ENCODE data around the gene CPSF4L.
A peak's percentile ranks its signal among the peaks of the same experiment; 100 is the strongest.
"Not testable (repeated sequence)": the region's sequence is repeated elsewhere in the genome, so short reads cannot be mapped to it uniquely, and the experiment has no call there.

CPSF4L gene, protein sequence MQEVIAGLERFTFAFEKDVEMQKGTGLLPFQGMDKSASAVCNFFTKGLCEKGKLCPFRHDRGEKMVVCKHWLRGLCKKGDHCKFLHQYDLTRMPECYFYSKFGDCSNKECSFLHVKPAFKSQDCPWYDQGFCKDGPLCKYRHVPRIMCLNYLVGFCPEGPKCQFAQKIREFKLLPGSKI

GRCh38 chr17:73261617-73261951, at the start of gene CPSF4L:
CPSF4L (minus strand) TSS chr17:73261880; CDS start chr17:73261818, 62 bp downstream.
- DNase-seq (ENCODE audit: low spot score): no peak

- DNase-seq (ENCODE audit: low spot score): no peak
These were observed 49.7 kb upstream of the CPSF4L start for GRCh38 chr17:73311428-73311780.

- no peak for DNase-seq (ENCODE audit: low spot score)
These were observed 48.3 kb upstream of the CPSF4L start for GRCh38 chr17:73309727-73310596.

DNA sequence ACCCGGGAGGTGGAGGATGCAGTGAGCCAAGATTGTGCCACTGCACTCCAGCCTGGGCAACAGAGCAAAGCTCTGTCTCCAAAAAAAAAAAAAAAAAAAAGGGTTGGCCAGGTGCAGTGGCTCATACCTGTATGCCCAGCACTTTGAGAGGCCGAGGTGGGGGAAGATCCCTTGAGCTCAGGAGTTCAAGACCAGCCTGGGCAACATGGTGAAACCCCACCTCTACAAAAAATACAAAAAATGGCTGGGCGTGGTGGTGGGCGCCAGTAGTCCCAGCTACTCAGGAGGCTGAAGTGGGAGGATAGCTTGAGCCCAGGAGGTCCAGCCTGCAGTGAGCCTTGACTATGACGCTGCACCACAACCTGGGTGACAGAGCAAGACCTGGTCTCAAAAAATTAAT, 47.3 kb upstream of the CPSF4L start:
- not testable (repeated sequence) for DNase-seq (ENCODE audit: low spot score)

DNA sequence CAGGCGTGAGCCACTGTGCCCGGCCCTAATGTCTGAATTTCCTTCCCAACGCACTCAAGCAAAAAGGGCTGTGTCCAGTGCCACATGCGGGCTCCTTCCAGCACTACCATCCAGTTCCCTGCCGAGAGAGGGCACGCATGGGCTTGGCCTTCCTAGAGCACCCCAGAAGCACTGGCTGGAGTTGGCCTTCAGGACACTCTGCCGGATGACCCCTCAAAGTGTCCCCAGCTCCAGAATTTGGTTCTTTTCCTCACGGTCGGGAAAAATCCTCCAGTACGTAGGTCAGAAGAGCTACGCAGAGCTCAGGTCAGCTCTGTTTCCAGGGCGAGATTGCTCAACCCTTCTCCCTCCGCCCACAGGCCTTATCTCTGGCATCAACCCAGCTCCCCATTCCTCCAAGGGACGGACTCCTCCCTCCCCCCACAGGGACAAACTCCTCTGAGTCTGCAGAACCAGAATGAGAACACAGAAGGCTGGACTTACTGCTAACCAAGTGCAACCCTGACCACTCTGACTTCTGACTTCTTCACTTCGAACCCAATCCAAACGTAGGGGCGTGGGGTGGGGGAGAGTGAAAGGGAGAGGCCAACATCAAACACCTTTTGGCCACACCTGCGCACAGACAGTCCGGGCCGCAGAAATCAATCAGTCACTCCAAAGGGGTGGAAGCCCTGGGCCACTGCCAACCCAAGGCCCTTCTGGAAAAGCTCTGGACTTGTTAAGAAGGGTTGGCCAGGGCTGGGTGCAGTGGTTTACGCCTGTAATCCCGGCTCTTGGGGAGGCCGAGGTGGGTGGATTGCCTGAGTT, 46.5 kb upstream of the CPSF4L start:
- no peak for DNase-seq (ENCODE audit: low spot score)

GRCh38 chr17:73307130-73307529, 45.5 kb upstream of the CPSF4L start:
- DNase-seq (ENCODE audit: low spot score): no peak

GRCh38 chr17:73305845-73306836, 44.5 kb upstream of the CPSF4L start:
- DNase-seq (ENCODE audit: low spot score): no peak

- DNase-seq (ENCODE audit: low spot score): no peak
These were observed 43.5 kb upstream of the CPSF4L start for GRCh38 chr17:73304971-73305812.

DNA sequence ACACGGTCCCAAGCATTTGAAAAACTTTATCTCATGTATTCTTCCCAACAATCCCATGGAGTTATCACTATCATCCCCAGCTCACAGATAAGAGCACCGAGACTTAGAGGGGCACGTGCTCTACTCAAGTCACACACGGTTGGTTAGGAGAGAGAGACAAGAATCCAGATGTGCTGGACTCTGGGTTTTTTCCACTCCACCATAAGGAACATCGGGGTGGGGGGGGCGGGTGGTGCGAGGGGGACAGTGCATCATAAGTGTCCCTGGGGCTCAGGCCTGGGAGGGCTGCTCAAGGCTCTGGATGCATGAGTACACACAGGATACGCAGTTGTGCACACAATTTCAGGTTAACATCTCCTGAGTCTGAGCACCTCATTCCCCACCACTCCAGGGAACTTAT, 42.8 kb upstream of the CPSF4L start:
- DNase-seq (ENCODE audit: low spot score): no peak

DNA sequence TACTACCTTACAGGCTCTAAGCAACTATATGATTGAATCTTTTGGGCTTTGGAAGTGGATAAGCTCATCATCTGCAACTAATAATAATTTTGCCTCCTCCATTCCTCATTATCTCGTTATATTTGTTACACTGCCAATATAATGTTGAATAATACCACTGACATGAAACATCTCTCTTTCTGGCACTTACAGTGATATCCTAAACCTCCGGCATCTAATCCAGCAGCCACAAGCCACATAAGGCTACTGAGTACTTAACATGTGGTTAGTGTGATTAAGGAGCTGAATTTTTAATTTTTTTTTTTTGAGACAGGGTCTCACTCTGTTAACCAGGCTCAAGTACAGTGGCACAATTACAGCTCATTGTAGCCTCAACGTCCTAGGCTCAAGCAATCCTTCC, 40.5 kb upstream of the CPSF4L start:
- DNase-seq (ENCODE audit: low spot score): no peak

DNA sequence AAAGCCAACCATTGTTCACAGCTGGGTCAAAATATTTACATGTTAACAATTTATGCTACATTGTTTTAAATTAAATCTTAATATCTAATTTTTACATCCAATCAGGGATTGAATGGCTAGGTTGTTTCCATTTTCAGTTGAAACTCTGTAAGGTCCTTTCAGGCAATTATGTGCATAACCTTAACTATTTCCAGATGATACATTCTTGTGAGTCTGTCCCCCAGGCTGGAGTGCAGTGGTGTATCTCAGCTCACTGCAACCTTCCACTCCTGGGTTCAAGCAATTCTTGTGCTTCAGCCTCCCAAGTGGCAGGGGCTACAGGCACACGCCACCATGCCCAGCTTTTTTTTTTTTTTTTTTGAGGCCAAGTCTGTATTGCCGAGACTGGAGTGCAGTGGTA, 39.7 kb upstream of the CPSF4L start:
- DNase-seq (ENCODE audit: low spot score): no peak

GRCh38 chr17:73300392-73300791, 38.7 kb upstream of the CPSF4L start:
- no peak for DNase-seq (ENCODE audit: low spot score)

DNA sequence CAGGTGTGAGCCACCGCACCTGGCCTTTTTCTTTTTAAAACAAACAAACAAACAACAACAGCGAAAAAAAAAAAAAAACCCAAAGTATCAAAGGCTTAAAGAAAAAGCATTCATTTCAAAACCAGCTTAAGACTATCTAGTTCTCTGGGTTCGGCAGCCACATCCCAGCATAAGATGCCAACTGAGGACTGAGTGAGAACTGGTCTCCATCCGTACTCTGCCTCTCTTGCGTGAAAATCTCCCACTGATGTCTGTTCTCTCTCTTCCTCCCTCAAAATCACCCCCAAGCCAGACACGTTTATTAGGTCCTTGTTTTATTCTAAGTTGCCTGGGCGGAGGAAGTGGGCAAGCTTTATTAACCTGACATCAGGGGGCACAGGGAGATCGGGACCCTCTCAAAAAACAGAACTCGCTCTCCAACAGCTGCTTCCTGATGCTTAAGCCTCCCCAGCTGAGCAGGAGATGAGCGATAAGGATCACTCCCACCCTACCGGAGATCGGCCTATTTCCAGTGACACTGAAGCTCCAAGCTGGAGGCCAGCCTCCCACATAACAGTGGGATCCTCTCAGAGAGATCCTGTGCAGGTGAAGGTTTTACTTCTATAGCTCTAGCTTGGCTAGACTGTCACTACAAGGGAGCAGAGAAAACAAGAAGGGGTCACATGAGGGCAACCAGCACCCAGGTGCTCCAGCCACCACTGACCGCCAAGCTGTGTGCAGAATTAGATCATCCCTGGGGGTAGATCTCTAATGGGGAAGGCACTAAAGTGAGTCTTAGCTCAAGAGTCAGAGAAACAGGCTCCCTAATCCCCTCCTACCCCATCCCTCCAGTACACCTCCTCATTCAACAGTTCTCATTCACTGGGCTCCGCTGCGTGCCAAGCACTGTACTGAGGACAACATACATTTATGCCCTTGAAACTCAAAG, 36.5 kb upstream of the CPSF4L start:
- DNase-seq (ENCODE audit: low spot score): no peak

DNA sequence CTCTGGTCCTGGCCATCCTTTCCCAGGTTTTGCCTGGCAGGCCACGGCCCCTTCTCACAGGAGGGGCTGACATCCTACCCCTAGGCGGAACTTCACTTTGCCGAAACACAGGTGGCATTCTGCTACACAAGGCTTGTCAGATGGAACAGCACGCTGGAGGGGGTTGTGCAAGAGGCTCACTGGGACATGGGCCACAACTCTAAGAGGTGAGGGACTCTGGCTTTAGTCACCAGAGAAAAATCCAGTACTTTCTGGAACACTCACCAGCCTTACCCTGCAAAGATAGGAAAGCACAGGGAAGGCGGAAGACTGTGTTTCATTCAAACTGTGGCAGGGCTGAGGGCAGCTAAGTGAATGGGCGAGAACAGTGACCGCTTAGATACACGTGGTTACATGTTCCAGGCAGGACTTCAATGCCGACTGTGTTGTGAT, 31.8 kb upstream of the CPSF4L start:
- no peak for DNase-seq (ENCODE audit: low spot score)

GRCh38 chr17:73293031-73293430, 31.4 kb upstream of the CPSF4L start:
- DNase-seq (ENCODE audit: low spot score): no peak

GRCh38 chr17:73292031-73292531, 30.4 kb upstream of the CPSF4L start:
- DNase-seq (ENCODE audit: low spot score): no peak

DNA sequence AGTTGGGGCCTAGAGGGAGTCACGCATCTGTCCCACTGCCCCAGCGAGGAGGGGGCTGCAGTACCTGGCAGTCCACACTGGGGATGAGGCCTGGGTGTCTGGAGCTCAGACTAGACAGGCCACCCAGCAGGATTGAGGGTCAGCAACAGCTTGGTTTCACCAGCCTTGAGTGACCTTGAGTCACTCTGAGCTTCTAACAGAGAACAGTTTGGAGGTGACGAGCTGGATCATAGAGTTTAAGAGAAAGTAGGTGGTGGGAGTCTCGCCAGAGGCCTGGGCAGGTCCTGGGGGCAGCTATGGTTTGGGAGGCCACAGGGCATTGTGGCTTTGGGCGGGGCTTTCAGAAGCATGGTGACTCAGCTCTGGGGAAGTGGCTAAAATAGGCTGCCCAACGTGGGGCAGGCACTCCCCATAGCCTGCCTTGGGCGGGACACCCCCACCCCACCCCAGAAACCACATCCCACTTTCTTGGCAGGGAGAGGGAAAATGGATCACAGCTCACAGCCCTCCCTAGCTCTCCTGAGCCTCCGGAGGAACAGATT, 29.7 kb upstream of the CPSF4L start:
- peak; percentile 7 for DNase-seq (ENCODE audit: low spot score)

DNA sequence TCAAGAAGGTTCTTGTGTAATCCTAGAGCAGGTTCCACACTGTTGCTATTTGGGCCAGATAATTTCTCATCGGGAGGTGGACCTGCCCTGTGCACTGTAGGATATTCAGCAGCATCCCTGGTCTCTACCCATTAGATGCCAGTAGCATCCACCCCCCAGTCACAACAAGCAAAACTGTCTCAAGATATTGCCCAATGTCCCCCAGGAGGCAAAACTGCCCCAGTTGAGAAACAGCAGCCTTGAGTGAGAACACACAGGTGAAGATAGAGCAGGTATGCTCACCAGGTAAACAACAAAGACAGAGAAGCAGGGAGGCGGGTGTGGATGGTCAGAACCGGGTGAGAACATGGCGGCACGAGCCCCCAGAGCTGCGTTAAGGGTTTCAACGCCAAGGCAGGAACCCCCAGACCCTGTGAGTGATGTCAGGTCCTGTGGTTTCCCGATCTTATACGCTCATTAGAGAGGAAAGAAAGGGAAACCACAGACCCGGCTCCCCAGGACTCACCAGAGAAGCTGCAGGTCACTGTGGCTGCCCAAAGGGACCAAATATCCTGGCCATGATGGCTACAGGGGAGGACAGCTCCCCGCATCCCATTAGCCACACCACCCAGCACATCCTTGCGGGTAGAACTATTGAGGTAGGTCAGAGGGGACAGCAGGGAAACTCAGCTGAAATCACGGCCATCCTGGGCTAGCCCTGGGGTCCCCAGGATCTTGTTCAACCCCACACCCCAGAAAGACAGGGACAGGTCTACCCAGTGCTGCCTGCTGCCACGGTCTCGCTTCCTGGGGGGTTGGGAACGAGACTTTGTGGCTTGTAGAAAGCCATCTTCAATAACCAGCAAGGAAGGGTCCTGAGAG, 28.9 kb upstream of the CPSF4L start:
- DNase-seq (ENCODE audit: low spot score): no peak
